ENCODE data around the gene PTPRE.

DNA sequence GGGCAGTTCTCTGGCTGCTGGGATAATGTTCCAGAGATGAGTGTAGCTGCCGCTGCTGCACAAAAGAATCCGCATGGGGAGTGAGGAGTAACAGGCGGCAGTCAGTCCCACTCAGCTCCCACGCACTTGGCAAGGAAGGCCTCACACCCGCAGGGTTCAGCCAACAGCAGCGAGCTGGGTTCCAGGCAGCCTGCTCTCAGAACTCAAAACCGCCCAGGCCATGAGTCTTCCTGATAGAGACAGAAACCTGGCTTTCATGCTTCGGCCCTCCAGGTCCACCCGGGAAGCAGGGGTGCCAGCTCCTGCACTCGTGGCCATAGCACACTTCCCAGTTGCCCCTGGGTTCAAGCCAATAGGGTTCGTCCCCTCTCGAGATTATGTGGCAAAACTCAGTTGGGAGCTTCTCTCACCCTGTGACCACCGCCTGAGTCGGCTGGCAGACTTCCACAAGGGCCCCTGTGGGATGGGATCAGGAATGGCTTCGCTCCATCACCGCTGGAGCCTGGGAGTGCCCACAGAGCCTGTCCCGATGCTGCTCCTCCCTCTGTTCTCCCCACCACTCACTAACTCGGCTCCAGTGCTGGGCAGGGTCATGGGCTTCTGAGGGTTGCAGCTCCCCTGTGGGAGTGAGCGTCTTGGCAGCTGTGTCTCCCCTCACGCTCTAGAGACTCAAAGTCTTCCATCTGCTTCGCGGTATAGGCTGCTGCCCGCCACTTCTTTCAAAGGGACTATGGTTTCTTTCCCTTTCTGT is 34.7 kb upstream of the PTPRE start:
- TF ChIP-seq CTCF (IDR thresholded peaks at IDR 0.05) (no peak), EZH2phosphoT487 (IDR thresholded peaks at IDR 0.05) (no peak)

All from neural progenitor cell (in vitro differentiated cells).